Pons (tissue), 1 donor: ENCODE results near the gene GRK2.
"Not testable (repeated sequence)": the region's sequence is repeated elsewhere in the genome, so short reads cannot be mapped to it uniquely, and the experiment has no call there.

ENCODE experiments used
- DNase-seq: peaks from one replicate; pipeline ENCODE4 v3.0.0-alpha.2; 2016; ENCODE audit warnings: low spot score

The GRK2 gene

GRCh38 chr11:67266449-67267187, at the start of gene GRK2:
Gene GRK2, plus strand, starts transcription at chr11:67266473. Its CDS starts 227 bp downstream, at chr11:67266700.
- no peak for DNase-seq

GRCh38 chr11:67227726-67228125, 38.5 kb upstream of the GRK2 start:
- no peak for DNase-seq

- no peak for DNase-seq
Measured at GRCh38 chr11:67230406-67230805, 35.9 kb upstream of the GRK2 start.

- no peak for DNase-seq
Measured at GRCh38 chr11:67230886-67231285, 35.4 kb upstream of the GRK2 start.

- no peak for DNase-seq
Measured at GRCh38 chr11:67233584-67234190, 32.6 kb upstream of the GRK2 start.

- not testable (repeated sequence) for DNase-seq
Measured at GRCh38 chr11:67234571-67234970, 31.7 kb upstream of the GRK2 start.

- DNase-seq = no peak
Measured at GRCh38 chr11:67237574-67237973, 28.7 kb upstream of the GRK2 start.

- DNase-seq = peak; percentile 31
Measured at GRCh38 chr11:67238894-67239782, 27.1 kb upstream of the GRK2 start.

- peak; percentile 98 for DNase-seq
Measured at GRCh38 chr11:67239783-67240575, 26.3 kb upstream of the GRK2 start.

GRCh38 chr11:67240576-67241389, 25.5 kb upstream of the GRK2 start:
- peak; percentile 64 for DNase-seq

- DNase-seq = no peak
Measured at GRCh38 chr11:67242548-67242947, 23.7 kb upstream of the GRK2 start.

GRCh38 chr11:67243051-67243450, 23.2 kb upstream of the GRK2 start:
- no peak for DNase-seq

- DNase-seq = no peak
Measured at GRCh38 chr11:67245046-67245445, 21.2 kb upstream of the GRK2 start.

- DNase-seq = no peak
Measured at GRCh38 chr11:67247946-67248550, 18.2 kb upstream of the GRK2 start.

GRCh38 chr11:67248653-67249052, 17.6 kb upstream of the GRK2 start:
- DNase-seq = no peak

- DNase-seq = no peak
Measured at GRCh38 chr11:67250059-67251043, 15.9 kb upstream of the GRK2 start.

- DNase-seq = no peak
Measured at GRCh38 chr11:67251841-67252240, 14.4 kb upstream of the GRK2 start.

- DNase-seq = peak; percentile 88
Measured at GRCh38 chr11:67252831-67253239, 13.4 kb upstream of the GRK2 start.

GRCh38 chr11:67253872-67254624, 12.2 kb upstream of the GRK2 start:
- DNase-seq = no peak
